K562 (cell line): ENCODE measurements around the gene NISCH.

Source experiments
- CEBPB ChIP-seq: fragments of 450-650 bp; IDR thresholded peaks from 2 replicates; pipeline ENCODE4 v1.6.1; 2016; ENCODE audit warnings: missing genetic modification characterization, missing compliant biosample characterization
- FOXM1 ChIP-seq, 2 experiments: fragments of 450-650 bp in 1 of 2; sonication (generic) in 1 of 2; formaldehyde crosslinking in 1 of 2; IDR thresholded peaks; 2 replicates each; pipeline versions ENCODE4 v1.6.1 to v1.9.0; 2017 to 2022; ENCODE audit warnings: low read depth in 2 of 2, mild to moderate bottlenecking in 2 of 2, missing genetic modification reagents in 1 of 2, moderate library complexity in 1 of 2

DNA sequence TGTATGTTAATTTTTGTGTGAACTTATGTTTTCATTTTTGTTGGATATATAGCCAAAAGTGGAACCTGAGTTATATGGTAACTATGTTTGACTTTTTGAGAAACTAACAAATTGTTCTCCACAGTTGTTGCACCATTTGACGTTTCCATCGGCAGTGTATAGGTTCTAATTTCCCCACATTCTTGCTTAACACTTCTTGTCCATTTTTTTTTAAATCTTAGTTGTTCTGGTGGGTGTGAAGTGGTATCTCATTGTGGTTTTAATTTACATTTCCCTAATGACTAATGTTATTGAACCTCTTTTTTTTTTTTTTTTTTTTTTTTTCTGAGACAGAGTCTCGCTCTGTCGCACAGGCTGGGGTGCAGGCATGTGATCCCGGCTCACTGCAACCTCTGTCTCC lies 8.0 kb downstream of the NISCH start:
- TF ChIP-seq FOXM1 (IDR thresholded peaks at IDR 0.05; ENCODE audit: low read depth), result no peak
- no peak for TF ChIP-seq FOXM1 (CRISPR knock-in tag; IDR thresholded peaks at IDR 0.05; ENCODE audit: low read depth)
- no peak for TF ChIP-seq CEBPB
